ENCODE measurements around the gene PDP2.

GRCh38 chr16:66920299-66920590 lies 39.9 kb downstream of the PDP2 start:
- TF ChIP-seq, protein P1, sequence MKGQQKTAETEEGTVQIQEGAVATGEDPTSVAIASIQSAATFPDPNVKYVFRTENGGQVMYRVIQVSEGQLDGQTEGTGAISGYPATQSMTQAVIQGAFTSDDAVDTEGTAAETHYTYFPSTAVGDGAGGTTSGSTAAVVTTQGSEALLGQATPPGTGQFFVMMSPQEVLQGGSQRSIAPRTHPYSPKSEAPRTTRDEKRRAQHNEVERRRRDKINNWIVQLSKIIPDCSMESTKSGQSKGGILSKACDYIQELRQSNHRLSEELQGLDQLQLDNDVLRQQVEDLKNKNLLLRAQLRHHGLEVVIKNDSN (CRISPR knock-in tag; IDR thresholded peaks at IDR 0.05): no peak
- no peak for TF ChIP-seq ESRRA (CRISPR knock-in tag; IDR thresholded peaks at IDR 0.05; ENCODE audit: borderline replicate concordance)

Measured in WTC11 (cell line).